Caco-2 (cell line): ENCODE measurements around the gene ARMC6. TPM values are rescaled to one million over a fixed set of nuclear protein-coding genes. Genes with fewer than 3 reads are reported as not detected.

Experiments used
- BruUV-seq: library from RNA; stranded (reverse); fragments of 400-500 nt; replicated peaks from 2 replicates; lab custom pipeline; 2021; lab: Mats Ljungman, UMichigan
- CTCF ChIA-PET: fragments of 300-600 bp; sonication (Branson Sonifier 250); formaldehyde crosslinking; loops from one replicate; lab custom pipeline; 2022; ENCODE audit warnings: antibody characterized with exemption; lab: Charles Lee
- POLR2A ChIA-PET: fragments of 300-600 bp; sonication (Branson Sonifier 250); formaldehyde crosslinking; loops from one replicate; lab custom pipeline; 2022; ENCODE audit warnings: antibody characterized with exemption; lab: Charles Lee
- DNase-seq, 2 experiments: peaks; one replicate each; pipeline versions ENCODE4 v3.0.0 to v3.0.0-alpha.2; 2020 to 2022
- H3K27me3 ChIP-seq: replicated peaks from 2 replicates; pipeline ENCODE4 v1.6.0; 2011; ENCODE audit warnings: low read length; ENCODE audit not compliant: control insufficient read depth, insufficient read depth
- H3K36me3 ChIP-seq: 2 replicates; pipeline ENCODE4 v1.5.1; 2011; ENCODE audit warnings: low read length; ENCODE audit not compliant: control insufficient read depth, insufficient read depth
- H3K4me1 ChIP-seq: fragments of 250-450 bp; sonication (Bioruptor Pico); 2 replicates; pipeline ENCODE4 v1.5.1; 2020; ENCODE audit warnings: mild to moderate bottlenecking
- H3K4me3 ChIP-seq: 2 replicates; pipeline ENCODE4 v1.5.1; 2011; ENCODE audit warnings: low read depth, mild to moderate bottlenecking, control low read depth, low read length
- H3K9me3 ChIP-seq: fragments of 250-450 bp; sonication (Bioruptor Pico); 2 replicates; pipeline ENCODE4 v1.5.1; 2020; ENCODE audit warnings: mild to moderate bottlenecking, moderate library complexity
- H3K27ac Mint-ChIP-seq: one replicate; pipeline ENCODE4 v1.8.0; 2022; ENCODE audit warnings: mixed read lengths; ENCODE audit not compliant: unreplicated experiment
- H3K27me3 Mint-ChIP-seq: one replicate; pipeline ENCODE4 v1.8.0; 2022; ENCODE audit warnings: mixed read lengths; ENCODE audit not compliant: insufficient read depth, unreplicated experiment
- H3K36me3 Mint-ChIP-seq: one replicate; pipeline ENCODE4 v1.8.0; 2022; ENCODE audit warnings: mild to moderate bottlenecking, mixed read lengths; ENCODE audit not compliant: insufficient read depth, unreplicated experiment
- H3K4me1 Mint-ChIP-seq: one replicate; pipeline ENCODE4 v1.8.0; 2022; ENCODE audit warnings: low read depth, mixed read lengths; ENCODE audit not compliant: unreplicated experiment
- H3K4me3 Mint-ChIP-seq: one replicate; pipeline ENCODE4 v1.8.0; 2022; ENCODE audit warnings: mild to moderate bottlenecking, moderate library complexity, mixed read lengths; ENCODE audit not compliant: unreplicated experiment
- H3K9me3 Mint-ChIP-seq: one replicate; pipeline ENCODE4 v1.8.0; 2022; ENCODE audit warnings: mixed read lengths; ENCODE audit not compliant: unreplicated experiment
- CTCF ChIP-seq, 2 experiments: fragments of 200-600 bp in 1 of 2; IDR thresholded peaks; 1 replicate in 1 of 2; 2 replicates in 1 of 2; pipeline versions ENCODE4 v1.5.1 to v1.8.0; 2011 to 2022; ENCODE audit warnings: antibody characterized with exemption in 1 of 2, control low read depth in 1 of 2, inconsistent platforms in 1 of 2, low read depth in 1 of 2, low read length in 1 of 2, mild to moderate bottlenecking in 1 of 2, moderate library complexity in 1 of 2; ENCODE audit not compliant: insufficient read depth in 1 of 2, severe bottlenecking in 1 of 2, unreplicated experiment in 1 of 2
- intact Hi-C: fragments of 100-400 bp; cut with micrococcal nuclease; formaldehyde crosslinking; loops from one replicate; pipeline ENCODE4 v1.10.0; 2022; ENCODE audit not compliant: unreplicated experiment
- total RNA-seq: library from RNA; stranded (reverse); gene quantifications from 2 replicates; pipeline ENCODE4 v1.2.3, GENCODE V29; 2022

The ARMC6 gene
- total RNA-seq, 1 experiment from 2014 or later = 40.1 TPM

GRCh38 chr19:19049406-19049805 lies 16.0 kb downstream of the ARMC6 start:
- Histone ChIP-seq H3K27me3 (no peaks in the 10 kb centered on the region), H3K4me3 (no peak overlapping the region), H3K36me3 (peaks cover 2% of the 10 kb centered on the region), H3K9me3 (no peaks in the 10 kb centered on the region), H3K4me1 (no peaks in the 10 kb centered on the region)
- H3K4me1 Mint-ChIP-seq = no peaks in the 10 kb centered on the region
- no TSS peak for BruUV-seq
- no peak overlapping the region for H3K4me3 Mint-ChIP-seq
- H3K27me3 Mint-ChIP-seq = no peaks in the 10 kb centered on the region
- ChIA-PET POLR2A (no interaction called here), CTCF (no interaction called here)
- no peak for TF ChIP-seq CTCF (IDR thresholded peaks at IDR 0.05; ENCODE audit: insufficient read depth in 1 of 2, low read depth in 1 of 2, low read length in 1 of 2, severe bottlenecking in 1 of 2, unreplicated experiment in 1 of 2)
- peaks cover 49% of the 10 kb centered on the region for H3K36me3 Mint-ChIP-seq
- no peak overlapping the region for H3K27ac Mint-ChIP-seq
- intact Hi-C loops = no loop called here
- DNase-seq = no peak
- H3K9me3 Mint-ChIP-seq = no peaks in the 10 kb centered on the region

DNA sequence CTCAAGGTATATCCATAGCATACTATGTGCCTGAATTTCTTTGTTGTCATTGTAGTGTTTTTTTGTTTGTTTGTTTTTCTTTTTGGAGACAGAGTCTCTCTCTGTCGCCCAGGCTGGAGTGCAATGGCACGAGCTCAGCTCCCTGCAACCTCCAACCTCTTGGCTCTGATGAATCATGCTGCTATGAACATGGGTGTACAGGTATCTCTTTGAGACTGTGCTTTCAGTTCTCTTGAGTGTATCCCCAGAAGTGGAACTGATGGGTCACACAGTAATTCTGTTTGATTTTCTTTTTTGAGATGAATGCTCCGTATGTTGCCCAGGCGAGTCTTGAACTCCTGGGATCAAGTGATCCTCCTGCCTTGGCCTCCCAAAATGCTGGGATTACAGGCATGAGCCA lies 16.7 kb downstream of the ARMC6 start:
- Mint-ChIP-seq H3K27ac (no peak overlapping the region), H3K4me3 (no peak overlapping the region), H3K9me3 (no peaks in the 10 kb centered on the region), H3K36me3 (peaks cover 42% of the 10 kb centered on the region), H3K4me1 (no peaks in the 10 kb centered on the region), H3K27me3 (no peaks in the 10 kb centered on the region)
- intact Hi-C loops = no loop called here
- POLR2A ChIA-PET = no interaction called here
- no peak for DNase-seq
- H3K4me3 ChIP-seq = no peak overlapping the region
- H3K4me1 ChIP-seq = no peaks in the 10 kb centered on the region
- TF ChIP-seq CTCF (IDR thresholded peaks at IDR 0.05; ENCODE audit: insufficient read depth in 1 of 2, low read depth in 1 of 2, low read length in 1 of 2, severe bottlenecking in 1 of 2, unreplicated experiment in 1 of 2) = no peak
- no peaks in the 10 kb centered on the region for H3K9me3 ChIP-seq
- CTCF ChIA-PET = no interaction called here
- H3K36me3 ChIP-seq = peaks cover 2% of the 10 kb centered on the region
- H3K27me3 ChIP-seq = no peaks in the 10 kb centered on the region
- BruUV-seq = no TSS peak

- Mint-ChIP-seq H3K27me3 (no peaks in the 10 kb centered on the region), H3K4me3 (no peak overlapping the region), H3K9me3 (no peaks in the 10 kb centered on the region), H3K27ac (no peak overlapping the region), H3K36me3 (peaks cover 39% of the 10 kb centered on the region), H3K4me1 (no peaks in the 10 kb centered on the region)
- ChIA-PET POLR2A (no interaction called here), CTCF (no interaction called here)
- no peak overlapping the region for H3K4me3 ChIP-seq
- H3K9me3 ChIP-seq = no peaks in the 10 kb centered on the region
- no peaks in the 10 kb centered on the region for H3K27me3 ChIP-seq
- intact Hi-C loops = no loop called here
- H3K4me1 ChIP-seq = no peaks in the 10 kb centered on the region
- DNase-seq = no peak
- TF ChIP-seq CTCF (IDR thresholded peaks at IDR 0.05; ENCODE audit: insufficient read depth in 1 of 2, low read depth in 1 of 2, low read length in 1 of 2, severe bottlenecking in 1 of 2, unreplicated experiment in 1 of 2) = no peak
- no TSS peak for BruUV-seq
- H3K36me3 ChIP-seq = peaks cover 2% of the 10 kb centered on the region
These were observed 17.3 kb downstream of the ARMC6 start for GRCh38 chr19:19050731-19051130.
